KMS-11 (cell line): Measurements from ENCODE around the gene MS4A15.
"Not testable (repeated sequence)": the region's sequence is repeated elsewhere in the genome, so short reads cannot be mapped to it uniquely, and the experiment has no call there.

ENCODE experiments used
- H2AFZ ChIP-seq: fragments of 200-600 bp; sonication (generic); 2 replicates; pipeline ENCODE4 v1.6.1; 2016; ENCODE audit warnings: antibody characterized with exemption, mixed run types, low read depth
- H3K27ac ChIP-seq: fragments of 200-600 bp; sonication (generic); 2 replicates; pipeline ENCODE4 v1.6.1; 2016; ENCODE audit warnings: mild to moderate bottlenecking, mixed run types
- H3K27me3 ChIP-seq: fragments of 200-600 bp; sonication (generic); 2 replicates; pipeline ENCODE4 v1.6.1; 2017; ENCODE audit warnings: mild to moderate bottlenecking, low read depth, mixed run types, moderate library complexity; ENCODE audit not compliant: insufficient read depth
- H3K36me3 ChIP-seq: fragments of 200-600 bp; sonication (generic); 2 replicates; pipeline ENCODE4 v1.6.1; 2017; ENCODE audit warnings: mild to moderate bottlenecking, mixed run types; ENCODE audit not compliant: insufficient read depth
- H3K4me1 ChIP-seq: fragments of 200-600 bp; sonication (generic); 2 replicates; pipeline ENCODE4 v1.6.1; 2016; ENCODE audit warnings: mild to moderate bottlenecking, low read depth, mixed run types; ENCODE audit not compliant: poor library complexity, severe bottlenecking
- H3K4me2 ChIP-seq: fragments of 200-600 bp; sonication (generic); 2 replicates; pipeline ENCODE4 v1.7.0; 2016; ENCODE audit warnings: mild to moderate bottlenecking, mixed run types
- H3K4me3 ChIP-seq: fragments of 200-600 bp; sonication (generic); IDR thresholded peaks from 2 replicates; pipeline ENCODE4 v1.6.1; 2017; ENCODE audit warnings: low read depth, low read length, mixed read lengths; ENCODE audit not compliant: insufficient read depth
- H3K79me2 ChIP-seq: fragments of 200-600 bp; sonication (generic); 2 replicates; pipeline ENCODE4 v1.6.1; 2016; ENCODE audit warnings: low read depth, mixed run types; ENCODE audit not compliant: insufficient read depth
- H3K9ac ChIP-seq: fragments of 200-600 bp; sonication (generic); 2 replicates; pipeline ENCODE4 v1.6.1; 2016; ENCODE audit warnings: mild to moderate bottlenecking, mixed run types
- H4K20me1 ChIP-seq: fragments of 200-600 bp; sonication (generic); 2 replicates; pipeline ENCODE4 v1.6.1; 2016; ENCODE audit warnings: mild to moderate bottlenecking, mixed run types; ENCODE audit not compliant: insufficient read depth
- CTCF ChIP-seq: fragments of 200-600 bp; sonication (generic); conservative IDR thresholded peaks from 2 replicates; pipeline ENCODE4 v1.6.1; 2017; ENCODE audit warnings: low read depth, mild to moderate bottlenecking, antibody characterized with exemption, low read length, moderate library complexity, mixed read lengths

MS4A15 gene

GRCh38 chr11:60756307-60757032, at the start of gene MS4A15:
Gene MS4A15, plus strand, starts transcription at chr11:60756867. Its CDS starts 6,867 bp downstream, at chr11:60763734.
- H3K79me2 ChIP-seq, result no peaks in the 10 kb centered on the region
- peaks cover 36% of the 10 kb centered on the region for H3K4me1 ChIP-seq
- no peaks in the 10 kb centered on the region for H3K27me3 ChIP-seq
- peak within 1 kb of the TSS; percentile 9; the same call in 1 of the 2 replicates for H3K9ac ChIP-seq
- peak within 1 kb of the TSS; percentile 65 for H3K4me2 ChIP-seq
- H3K36me3 ChIP-seq, result no peaks in the 10 kb centered on the region
- TF ChIP-seq CTCF, result peak; percentile 79
- H3K4me3 ChIP-seq, result no peak within 1 kb of the TSS
- peak within 1 kb of the TSS; percentile 59 for H3K27ac ChIP-seq
- H2AFZ ChIP-seq, result peak within 1 kb of the TSS; percentile 29
- no peaks in the 10 kb centered on the region for H4K20me1 ChIP-seq

- Histone ChIP-seq H4K20me1 (no peaks in the 10 kb centered on the region), H3K36me3 (no peaks in the 10 kb centered on the region), H3K4me2 (no peak overlapping the region), H3K4me3 (no peak overlapping the region), H3K9ac (no peak overlapping the region), H3K4me1 (no peaks in the 10 kb centered on the region), H3K27ac (no peak overlapping the region), H3K79me2 (no peaks in the 10 kb centered on the region), H2AFZ (no peak overlapping the region), H3K27me3 (no peaks in the 10 kb centered on the region)
- TF ChIP-seq CTCF, result no peak
These were observed 49.7 kb upstream of the MS4A15 start for GRCh38 chr11:60706931-60707330.

GRCh38 chr11:60710482-60710881, 46.2 kb upstream of the MS4A15 start:
- no peak for TF ChIP-seq CTCF
- Histone ChIP-seq H3K4me3 (no peak overlapping the region), H2AFZ (no peak overlapping the region), H3K36me3 (no peaks in the 10 kb centered on the region), H3K27ac (no peak overlapping the region), H4K20me1 (no peaks in the 10 kb centered on the region), H3K4me2 (no peak overlapping the region), H3K27me3 (no peaks in the 10 kb centered on the region), H3K9ac (no peak overlapping the region), H3K79me2 (no peaks in the 10 kb centered on the region), H3K4me1 (no peaks in the 10 kb centered on the region)

- H3K27ac ChIP-seq, result no peak overlapping the region
- no peak overlapping the region for H3K4me3 ChIP-seq
- TF ChIP-seq CTCF, result no peak
- no peaks in the 10 kb centered on the region for H4K20me1 ChIP-seq
- no peak overlapping the region for H2AFZ ChIP-seq
- H3K27me3 ChIP-seq, result no peaks in the 10 kb centered on the region
- no peaks in the 10 kb centered on the region for H3K36me3 ChIP-seq
- H3K9ac ChIP-seq, result no peak overlapping the region
- H3K4me1 ChIP-seq, result no peaks in the 10 kb centered on the region
- no peak overlapping the region for H3K4me2 ChIP-seq
- no peaks in the 10 kb centered on the region for H3K79me2 ChIP-seq
These were observed 45.4 kb upstream of the MS4A15 start for GRCh38 chr11:60711276-60711675.

GRCh38 chr11:60713423-60713822, 43.2 kb upstream of the MS4A15 start:
- not testable (repeated sequence) for H3K27me3 ChIP-seq, H2AFZ ChIP-seq, H3K4me1 ChIP-seq, H3K36me3 ChIP-seq, H3K4me2 ChIP-seq, H3K79me2 ChIP-seq, H4K20me1 ChIP-seq, H3K27ac ChIP-seq, H3K9ac ChIP-seq, H3K4me3 ChIP-seq
